Stomach (tissue), 9 donors: ENCODE results near the gene DLG2. TPM values are rescaled to one million over a fixed set of nuclear protein-coding genes. Genes with fewer than 3 reads are reported as not detected.

Experiments
- DNase-seq, 2 donors: peaks; one replicate each; pipeline versions ENCODE4 v3.0.0 to v3.0.0-alpha.2; 2013 to 2019
- H3K27ac ChIP-seq, 5 donors: fragments of 200-600 bp in 4 of 5; sonication (generic) in 4 of 5; one replicate each; pipeline ENCODE4 v1.5.1; 2013 to 2019; ENCODE audit warnings: mild to moderate bottlenecking in 1 of 5, moderate library complexity in 1 of 5
- H3K27me3 ChIP-seq, 3 donors: fragments of 200-600 bp; sonication (generic); one replicate each; pipeline ENCODE4 v1.5.1; 2017 to 2019; ENCODE audit warnings: mixed run types in 1 of 3
- H3K36me3 ChIP-seq, 4 donors: fragments of 200-600 bp; sonication (generic); 1 replicate in 3 of 4; 2 replicates in 1 of 4; pipeline ENCODE4 v1.5.1; 2016 to 2019
- H3K4me1 ChIP-seq, 4 donors: fragments of 200-600 bp; sonication (generic); one replicate each; pipeline ENCODE4 v1.5.1; 2016 to 2019
- H3K4me3 ChIP-seq, 4 donors: fragments of 200-600 bp; sonication (generic) in 3 of 4; one replicate each; pipeline ENCODE4 v1.5.1; 2016 to 2019; ENCODE audit warnings: mild to moderate bottlenecking in 1 of 4
- H3K9me3 ChIP-seq, 4 donors: fragments of 200-600 bp; sonication (generic); one replicate each; pipeline ENCODE4 v1.5.1; 2016 to 2019
- CTCF ChIP-seq, 7 experiments: fragments of 450-650 bp in 4 of 7; fragments of 200-600 bp in 3 of 7; sonication (generic) in 3 of 7; IDR thresholded peaks; one replicate each; pipeline ENCODE4 v1.5.1; 2016 to 2019; ENCODE audit warnings: antibody characterized with exemption in 7 of 7, control low read depth in 2 of 7, mild to moderate bottlenecking in 1 of 7
- EP300 ChIP-seq: sonication (generic); formaldehyde crosslinking; IDR thresholded peaks from one replicate; pipeline ENCODE4 v1.6.1; 2017; ENCODE audit warnings: antibody characterized with exemption
- POLR2A ChIP-seq, 4 donors: fragments of 450-650 bp; IDR thresholded peaks; one replicate each; pipeline ENCODE4 v1.6.1; 2016; ENCODE audit warnings: antibody characterized with exemption in 4 of 4, control low read depth in 2 of 4, mild to moderate bottlenecking in 1 of 4, moderate library complexity in 1 of 4
- POLR2AphosphoS5 ChIP-seq, 3 donors: sonication (generic); formaldehyde crosslinking; IDR thresholded peaks; one replicate each; pipeline ENCODE4 v1.6.1; 2016; ENCODE audit warnings: antibody characterized with exemption in 3 of 3
- WGBS, 5 donors: extraction: QIAGEN DNeasy Blood & Tissue Kit in 3 of 5; methylation state at CpG; one replicate each; pipeline versions ENCODE4 v1.1.5 to v1.1.7; 2013 to 2018; 5-methylcytosine and 5-hydroxymethylcytosine counted together
- intact Hi-C: fragments of 100-400 bp; cut with DNase I; formaldehyde crosslinking; loops from one replicate; pipeline ENCODE4 v1.15.1; 2023; ENCODE audit warnings: low total_unique reads
- polyA plus RNA-seq, 3 donors: library from polyadenylated mRNA; stranded (reverse); fragments of 200-250 nt; gene quantifications; one replicate each; pipeline ENCODE4 v1.2.3, GENCODE V29; 2013
- total RNA-seq, 5 donors: library from RNA; depleted of rRNA; stranded (reverse); fragments of >200 nt; gene quantifications; one replicate each; pipeline versions ENCODE4 v1.1.0 to v1.2.3, GENCODE V29; 2014 to 2016
- donor health status: healthy with polysubstance abuse.
- donor health status: Bipolar disorder and iron deficiency.
- donor health status: healthy.

Gene DLG2
- total and polyA plus RNA-seq, 8 donors = 1.3 to 19.1 (median 3.5) TPM

- no peak for DNase-seq
- no peak for TF ChIP-seq CTCF (IDR thresholded peaks at IDR 0.05)
- TF ChIP-seq POLR2AphosphoS5 (IDR thresholded peaks at IDR 0.05) = no peak
- no peak for TF ChIP-seq EP300
- TF ChIP-seq POLR2A (IDR thresholded peaks at IDR 0.05) = no peak
Measured at GRCh38 chr11:84247129-84247528, 1380.0 kb downstream of the DLG2 start.

GRCh38 chr11:84243629-84244263, 1383.4 kb downstream of the DLG2 start:
- H3K36me3 ChIP-seq = no peaks in the 10 kb centered on the region
- TF ChIP-seq EP300 (no peak), CTCF (IDR thresholded peaks at IDR 0.05) (no peak), POLR2AphosphoS5 (IDR thresholded peaks at IDR 0.05) (no peak), POLR2A (IDR thresholded peaks at IDR 0.05) (no peak)
- H3K9me3 ChIP-seq = no peaks in the 10 kb centered on the region
- intact Hi-C loops = no loop called here
- H3K27me3 ChIP-seq = no peaks in the 10 kb centered on the region
- no peak for DNase-seq
- no peak overlapping the region for H3K4me3 ChIP-seq
- WGBS, 5 donors = 81 to 92% (median 88%) methylated on average over 3 of the region's 3 CpGs
- no peaks in the 10 kb centered on the region for H3K4me1 ChIP-seq
- no peak overlapping the region for H3K27ac ChIP-seq

More at GRCh38 chr11:84247129-84247528, 1380.0 kb downstream of the DLG2 start:
- Histone ChIP-seq H3K4me3 (no peak overlapping the region), H3K36me3 (no peaks in the 10 kb centered on the region), H3K4me1 (no peaks in the 10 kb centered on the region), H3K27ac (no peak overlapping the region), H3K9me3 (no peaks in the 10 kb centered on the region), H3K27me3 (no peaks in the 10 kb centered on the region)
- intact Hi-C loops = no loop called here
- WGBS, 5 donors = 44 to 100% (median 92%) methylated on average over 1 of the region's 1 CpG

- H3K4me1 ChIP-seq = no peaks in the 10 kb centered on the region
- no peak overlapping the region for H3K4me3 ChIP-seq
- WGBS, 5 donors = 69 to 85% (median 74%) methylated on average over 5 of the region's 5 CpGs
- H3K27me3 ChIP-seq = no peaks in the 10 kb centered on the region
- no peaks in the 10 kb centered on the region for H3K36me3 ChIP-seq
- TF ChIP-seq POLR2AphosphoS5 (IDR thresholded peaks at IDR 0.05) = no peak
- TF ChIP-seq EP300 = no peak
- TF ChIP-seq CTCF (IDR thresholded peaks at IDR 0.05) = no peak
- DNase-seq = no peak
- no peak overlapping the region for H3K27ac ChIP-seq
- intact Hi-C loops = no loop called here
- H3K9me3 ChIP-seq = no peaks in the 10 kb centered on the region
Measured at GRCh38 chr11:84241343-84242131, 1385.6 kb downstream of the DLG2 start.

- intact Hi-C loops = no loop called here
- whole genome bisulfite sequencing, 5 donors = 91 to 97% (median 96%) methylated on average over 1 of the region's 1 CpG
- no peak for DNase-seq
- H3K4me3 ChIP-seq = no peak overlapping the region
- no peaks in the 10 kb centered on the region for H3K36me3 ChIP-seq
- H3K27ac ChIP-seq = no peak overlapping the region
- H3K27me3 ChIP-seq = no peaks in the 10 kb centered on the region
- TF ChIP-seq EP300 (no peak), POLR2AphosphoS5 (IDR thresholded peaks at IDR 0.05) (no peak), CTCF (IDR thresholded peaks at IDR 0.05) (no peak), POLR2A (IDR thresholded peaks at IDR 0.05) (no peak)
- H3K4me1 ChIP-seq = no peaks in the 10 kb centered on the region
- no peaks in the 10 kb centered on the region for H3K9me3 ChIP-seq
Measured at GRCh38 chr11:84240847-84241246, 1386.3 kb downstream of the DLG2 start.
